SW 1271 (cell line): ENCODE data around the gene UBE2E1.
"Not testable (repeated sequence)": the region's sequence is repeated elsewhere in the genome, so short reads cannot be mapped to it uniquely, and the experiment has no call there.

Source experiments
- DNase-seq, 2 experiments: peaks; one replicate each; lab custom pipeline; 2025; lab: John Stamatoyannopoulos, UW

UBE2E1 gene

GRCh38 chr3:23879485-23879884, 73.7 kb downstream of the UBE2E1 start:
- no peak for DNase-seq

GRCh38 chr3:23880703-23881339, 75.1 kb downstream of the UBE2E1 start:
- no peak for DNase-seq

GRCh38 chr3:23881993-23882392, 76.2 kb downstream of the UBE2E1 start:
- DNase-seq: not testable (repeated sequence)

GRCh38 chr3:23882487-23882918, 76.7 kb downstream of the UBE2E1 start:
- no peak for DNase-seq

- DNase-seq: peak in 1 of 2 experiments; percentile 34
Measured at GRCh38 chr3:23884481-23884880, 78.7 kb downstream of the UBE2E1 start.

- DNase-seq: no peak
Measured at GRCh38 chr3:23885210-23885609, 79.5 kb downstream of the UBE2E1 start.

- DNase-seq: no peak
Measured at GRCh38 chr3:23886311-23886710, 80.6 kb downstream of the UBE2E1 start.

GRCh38 chr3:23888617-23889228, 83.0 kb downstream of the UBE2E1 start:
- peak in 1 of 2 experiments; percentile 52 for DNase-seq

GRCh38 chr3:23889386-23889785, 83.6 kb downstream of the UBE2E1 start:
- no peak for DNase-seq

- DNase-seq: no peak
Measured at GRCh38 chr3:23889950-23890349, 84.2 kb downstream of the UBE2E1 start.

GRCh38 chr3:23894254-23895061, 88.7 kb downstream of the UBE2E1 start:
- DNase-seq: no peak

- no peak for DNase-seq
Measured at GRCh38 chr3:23895181-23895580, 89.4 kb downstream of the UBE2E1 start.

- DNase-seq: no peak
Measured at GRCh38 chr3:23900744-23901143, 95.0 kb downstream of the UBE2E1 start.

GRCh38 chr3:23904545-23904944, 98.8 kb downstream of the UBE2E1 start:
- DNase-seq: no peak

- no peak for DNase-seq
Measured at GRCh38 chr3:23909341-23909740, 103.6 kb downstream of the UBE2E1 start.

- no peak for DNase-seq
Measured at GRCh38 chr3:23911397-23911796, 105.6 kb downstream of the UBE2E1 start.

GRCh38 chr3:23912335-23912734, 106.6 kb downstream of the UBE2E1 start:
- DNase-seq: not testable (repeated sequence)

- DNase-seq: no peak
Measured at GRCh38 chr3:23913182-23913581, 107.4 kb downstream of the UBE2E1 start.

GRCh38 chr3:23913873-23914743, 108.4 kb downstream of the UBE2E1 start:
- no peak for DNase-seq

GRCh38 chr3:23915537-23916108, 109.9 kb downstream of the UBE2E1 start:
- DNase-seq: no peak

- DNase-seq: no peak
Measured at GRCh38 chr3:23916152-23916885, 110.6 kb downstream of the UBE2E1 start.
